ENCODE results near the gene TRIO.
A peak's percentile ranks its signal among the peaks of the same experiment; 100 is the strongest.

GRCh38 chr5:14399054-14399692 lies 256.0 kb downstream of the TRIO start:
- TF ChIP-seq CTCF (IDR thresholded peaks at IDR 0.05) (peak in 5 of 6 experiments; percentile 21 to 69 (median 55)), POLR2A (IDR thresholded peaks at IDR 0.05) (no peak)
